Esophagus muscularis mucosa (tissue), 4 donors: ENCODE data around the gene WDHD1.

Experiments used
- EP300 ChIP-seq: sonication (generic); formaldehyde crosslinking; IDR thresholded peaks from one replicate; pipeline ENCODE4 v1.6.1; 2017; ENCODE audit warnings: antibody characterized with exemption
- POLR2AphosphoS5 ChIP-seq, 2 donors: sonication (generic); formaldehyde crosslinking; IDR thresholded peaks; one replicate each; pipeline ENCODE4 v1.6.1; 2017; ENCODE audit warnings: antibody characterized with exemption in 2 of 2
- TF ChIP-seq, protein P1 (sequence below), 3 experiments: fragments of 200-600 bp in 2 of 3; fragments of 450-650 bp in 1 of 3; sonication (generic) in 2 of 3; IDR thresholded peaks; one replicate each; pipeline ENCODE4 v1.5.1; 2017 to 2019; ENCODE audit warnings: antibody characterized with exemption in 3 of 3, mild to moderate bottlenecking in 2 of 3, moderate library complexity in 1 of 3

DNA sequence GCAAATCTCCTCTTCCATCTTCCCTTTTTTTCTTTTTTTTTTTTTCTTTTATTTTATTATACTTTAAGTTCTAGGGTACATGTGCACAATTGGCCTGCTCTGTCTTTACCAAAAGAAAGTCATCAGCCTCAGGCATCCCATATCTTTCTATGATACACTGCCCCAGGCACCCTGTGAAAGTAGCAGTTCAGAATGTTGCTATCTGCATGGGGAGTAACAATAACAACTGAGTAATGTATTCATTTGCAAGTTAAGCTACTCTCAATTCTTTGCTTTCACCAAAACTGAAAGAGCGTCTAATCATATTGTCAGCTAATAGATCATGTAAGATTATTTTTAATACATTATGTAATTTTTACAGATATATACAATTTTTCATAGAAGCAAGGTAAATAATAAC lies 110.8 kb downstream of the WDHD1 start:
- TF ChIP-seq, protein P1, sequence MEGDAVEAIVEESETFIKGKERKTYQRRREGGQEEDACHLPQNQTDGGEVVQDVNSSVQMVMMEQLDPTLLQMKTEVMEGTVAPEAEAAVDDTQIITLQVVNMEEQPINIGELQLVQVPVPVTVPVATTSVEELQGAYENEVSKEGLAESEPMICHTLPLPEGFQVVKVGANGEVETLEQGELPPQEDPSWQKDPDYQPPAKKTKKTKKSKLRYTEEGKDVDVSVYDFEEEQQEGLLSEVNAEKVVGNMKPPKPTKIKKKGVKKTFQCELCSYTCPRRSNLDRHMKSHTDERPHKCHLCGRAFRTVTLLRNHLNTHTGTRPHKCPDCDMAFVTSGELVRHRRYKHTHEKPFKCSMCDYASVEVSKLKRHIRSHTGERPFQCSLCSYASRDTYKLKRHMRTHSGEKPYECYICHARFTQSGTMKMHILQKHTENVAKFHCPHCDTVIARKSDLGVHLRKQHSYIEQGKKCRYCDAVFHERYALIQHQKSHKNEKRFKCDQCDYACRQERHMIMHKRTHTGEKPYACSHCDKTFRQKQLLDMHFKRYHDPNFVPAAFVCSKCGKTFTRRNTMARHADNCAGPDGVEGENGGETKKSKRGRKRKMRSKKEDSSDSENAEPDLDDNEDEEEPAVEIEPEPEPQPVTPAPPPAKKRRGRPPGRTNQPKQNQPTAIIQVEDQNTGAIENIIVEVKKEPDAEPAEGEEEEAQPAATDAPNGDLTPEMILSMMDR (IDR thresholded peaks at IDR 0.05), result no peak
- TF ChIP-seq POLR2AphosphoS5 (IDR thresholded peaks at IDR 0.05) (no peak), EP300 (no peak)
